H1 (cell line): ENCODE data around the gene BZW1. TPM values are rescaled to one million over a fixed set of nuclear protein-coding genes. Genes with fewer than 3 reads are reported as not detected.
A peak's percentile ranks its signal among the peaks of the same experiment; 100 is the strongest.

ENCODE experiments used
- CTCF ChIA-PET: fragments of 300-600 bp; sonication (Branson Sonifier 250); formaldehyde crosslinking; loops from one replicate; lab custom pipeline; 2021; ENCODE audit not compliant: partially characterized antibody; lab: Charles Lee
- POLR2A ChIA-PET: fragments of 300-600 bp; sonication (Branson Sonifier 250); formaldehyde crosslinking; loops from one replicate; lab custom pipeline; 2021; ENCODE audit warnings: inconsistent platforms; ENCODE audit not compliant: partially characterized antibody; lab: Charles Lee
- DNase-seq, 2 experiments: peaks; one replicate each; pipeline versions ENCODE4 v3.0.0 to v3.0.0-alpha.2; 2010 to 2022; ENCODE audit warnings: low spot score in 2 of 2, low read depth in 1 of 2, mixed read lengths in 1 of 2
- FAIRE-seq: peaks from 2 replicates; lab custom pipeline; 2011; peaks lifted over from hg19 to GRCh38; lab: Jason Lieb, UNC
- H2AFZ ChIP-seq: 2 replicates; pipeline ENCODE4 v1.8.1; 2012; ENCODE audit warnings: low read length, inconsistent platforms
- H2AK5ac ChIP-seq: 2 replicates; pipeline ENCODE4 v1.6.1; 2013; ENCODE audit warnings: low read depth, low read length
- H2BK120ac ChIP-seq: replicated peaks from 2 replicates; pipeline ENCODE3; 2013; ENCODE audit warnings: low read depth, low read length, inconsistent platforms
- H2BK12ac ChIP-seq: 2 replicates; pipeline ENCODE4 v1.6.1; 2013; ENCODE audit warnings: low read depth, low read length
- H2BK15ac ChIP-seq: 2 replicates; pipeline ENCODE4 v1.6.1; 2013; ENCODE audit warnings: low read length
- H2BK20ac ChIP-seq: 2 replicates; pipeline ENCODE4 v1.6.1; 2013; ENCODE audit warnings: low read length
- H2BK5ac ChIP-seq: 2 replicates; pipeline ENCODE4 v1.6.1; 2013; ENCODE audit warnings: low read depth, low read length
- H3K14ac ChIP-seq: 2 replicates; pipeline ENCODE4 v1.6.1; 2013; ENCODE audit warnings: inconsistent platforms; ENCODE audit not compliant: insufficient read length
- H3K18ac ChIP-seq: 2 replicates; pipeline ENCODE4 v1.6.1; 2013; ENCODE audit warnings: low read length; ENCODE audit errors: extremely low read depth
- H3K23ac ChIP-seq: 2 replicates; pipeline ENCODE4 v1.6.1; 2013; ENCODE audit warnings: inconsistent platforms; ENCODE audit not compliant: insufficient read length
- H3K23me2 ChIP-seq: 2 replicates; pipeline ENCODE4 v1.6.1; 2013; ENCODE audit warnings: low read depth, low read length
- H3K27ac ChIP-seq: 2 replicates; pipeline ENCODE4 v1.6.1; 2011; ENCODE audit warnings: low read depth, low read length, inconsistent platforms
- H3K27me3 ChIP-seq, 4 experiments: replicated peaks in 1 of 4; 1 replicate in 1 of 4; 2 replicates in 3 of 4; pipeline versions ENCODE4 v1.6.1 to v1.8.1; 2011 to 2013; ENCODE audit warnings: low read length in 3 of 4, mild to moderate bottlenecking in 3 of 4, inconsistent platforms in 2 of 4, mixed read lengths in 2 of 4, moderate library complexity in 1 of 4; ENCODE audit not compliant: control insufficient read depth in 3 of 4, insufficient read depth in 3 of 4; ENCODE audit errors: extremely low read depth in 1 of 4
- H3K36me3 ChIP-seq, 4 experiments: 2 replicates each; pipeline versions ENCODE4 v1.6.1 to v1.8.1; 2011 to 2013; ENCODE audit warnings: mild to moderate bottlenecking in 4 of 4, low read length in 3 of 4, moderate library complexity in 2 of 4, control low read depth in 1 of 4, inconsistent platforms in 1 of 4; ENCODE audit not compliant: insufficient read depth in 4 of 4, control insufficient read depth in 2 of 4
- H3K4ac ChIP-seq: replicated peaks from 2 replicates; pipeline ENCODE3; 2013; ENCODE audit warnings: low read length, low read depth, mixed read lengths, inconsistent platforms; ENCODE audit not compliant: insufficient read length
- H3K4me1 ChIP-seq, 4 experiments: replicated peaks in 1 of 4; 1 replicate in 1 of 4; 2 replicates in 3 of 4; pipeline versions ENCODE4 v1.6.1 to v1.8.1; 2011 to 2013; ENCODE audit warnings: low read length in 3 of 4, inconsistent platforms in 2 of 4, mixed read lengths in 1 of 4; ENCODE audit not compliant: insufficient read depth in 4 of 4, control insufficient read depth in 3 of 4
- H3K4me2 ChIP-seq, 2 experiments: 2 replicates each; pipeline versions ENCODE4 v1.6.1 to v1.8.1; 2011 to 2013; ENCODE audit warnings: low read depth in 2 of 2, low read length in 2 of 2, control low read depth in 1 of 2, inconsistent platforms in 1 of 2, mild to moderate bottlenecking in 1 of 2; ENCODE audit not compliant: insufficient read depth in 1 of 2
- H3K4me3 ChIP-seq, 4 experiments: fragments of 200-600, 300-600 bp in 1 of 4; sonication (generic), shearing (Covaris generic), sonication (Bioruptor Twin) in 1 of 4; 2 replicates each; pipeline versions ENCODE4 v1.5.1 to v1.8.1; 2011 to 2016; ENCODE audit warnings: low read length in 4 of 4, low read depth in 3 of 4, control low read depth in 2 of 4, inconsistent platforms in 2 of 4, mild to moderate bottlenecking in 2 of 4, mixed read lengths in 1 of 4, moderate library complexity in 1 of 4; ENCODE audit not compliant: insufficient read depth in 2 of 4; ENCODE audit errors: extremely low read depth in 1 of 4
- H3K56ac ChIP-seq: replicated peaks from 2 replicates; pipeline ENCODE3; 2013; ENCODE audit warnings: low read depth, mild to moderate bottlenecking, mixed read lengths, low read length, inconsistent platforms; ENCODE audit not compliant: insufficient read length
- H3K79me1 ChIP-seq: 2 replicates; pipeline ENCODE4 v1.6.1; 2013; ENCODE audit warnings: low read depth, low read length, control low read depth
- H3K79me2 ChIP-seq, 2 experiments: 2 replicates each; pipeline versions ENCODE4 v1.6.1 to v1.8.1; 2012 to 2013; ENCODE audit warnings: low read length in 2 of 2, mild to moderate bottlenecking in 2 of 2, inconsistent platforms in 1 of 2; ENCODE audit not compliant: insufficient read depth in 2 of 2, control insufficient read depth in 1 of 2
- H3K9ac ChIP-seq, 4 experiments: replicated peaks in 1 of 4; 1 replicate in 1 of 4; 2 replicates in 3 of 4; pipeline versions ENCODE4 v1.6.1 to v1.8.1; 2011 to 2013; ENCODE audit warnings: low read depth in 3 of 4, low read length in 3 of 4, control low read depth in 2 of 4, mild to moderate bottlenecking in 2 of 4, moderate library complexity in 2 of 4, inconsistent platforms in 1 of 4; ENCODE audit errors: extremely low read depth in 1 of 4
- H3K9me3 ChIP-seq, 2 experiments: 2 replicates each; pipeline versions ENCODE4 v1.6.1 to v1.8.1; 2012 to 2013; ENCODE audit warnings: mild to moderate bottlenecking in 2 of 2, moderate library complexity in 2 of 2, control low read depth in 1 of 2, inconsistent platforms in 1 of 2, low read depth in 1 of 2, low read length in 1 of 2, mixed read lengths in 1 of 2; ENCODE audit not compliant: insufficient read depth in 2 of 2
- H4K20me1 ChIP-seq, 2 experiments: replicated peaks in 1 of 2; 2 replicates each; pipeline versions ENCODE3 to v1.8.1; 2011 to 2013; ENCODE audit warnings: inconsistent platforms in 2 of 2, low read length in 2 of 2, mild to moderate bottlenecking in 1 of 2; ENCODE audit not compliant: insufficient read depth in 2 of 2, control insufficient read depth in 1 of 2
- H4K5ac ChIP-seq: 2 replicates; pipeline ENCODE4 v1.6.1; 2013; ENCODE audit warnings: low read length, low read depth, mixed read lengths, inconsistent platforms; ENCODE audit not compliant: insufficient read length
- H4K8ac ChIP-seq: 2 replicates; pipeline ENCODE4 v1.8.0; 2013; ENCODE audit warnings: mild to moderate bottlenecking, moderate library complexity, low read length, inconsistent platforms; ENCODE audit not compliant: insufficient read depth; ENCODE audit errors: extremely low read depth
- H4K91ac ChIP-seq: replicated peaks from 2 replicates; pipeline ENCODE3; 2013; ENCODE audit warnings: low read length, mixed read lengths, inconsistent platforms; ENCODE audit not compliant: insufficient read length
- ASH2L ChIP-seq: fragments of 200-600, 300-600 bp; sonication (generic); IDR thresholded peaks from one replicate; pipeline ENCODE4 v1.7.1; 2017; ENCODE audit warnings: low read length
- BACH1 ChIP-seq: IDR thresholded peaks from 2 replicates; pipeline ENCODE4 v1.6.1; 2012; ENCODE audit warnings: low read length, improper control_type of control experiment
- FOSL1 ChIP-seq: IDR thresholded peaks from 2 replicates; pipeline ENCODE4 v1.6.1; 2011; ENCODE audit warnings: mild to moderate bottlenecking, low read depth, low read length, moderate library complexity; ENCODE audit not compliant: insufficient read depth
- SUZ12 ChIP-seq: fragments of 200-600 bp; sonication (generic); IDR thresholded peaks from 2 replicates; pipeline ENCODE4 v1.6.1; 2012; ENCODE audit warnings: mild to moderate bottlenecking, inconsistent platforms, low read length, moderate library complexity, mixed read lengths
- TAF7 ChIP-seq: optimal IDR thresholded peaks from 2 replicates; pipeline ENCODE3; 2011; ENCODE audit warnings: low read depth, mild to moderate bottlenecking, inconsistent platforms, low read length, moderate library complexity, borderline replicate concordance
- TBP ChIP-seq: IDR thresholded peaks from 2 replicates; pipeline ENCODE4 v1.6.1; 2011; ENCODE audit warnings: low read depth, low read length, improper control_type of control experiment
- USF2 ChIP-seq: IDR thresholded peaks from 2 replicates; pipeline ENCODE4 v1.6.1; 2011; ENCODE audit warnings: low read length, improper control_type of control experiment
- WGBS, 2 experiments: shearing (Covaris generic) in 1 of 2; methylation state at CpG; one replicate each; pipeline versions ENCODE4 v1.1.6 to v1.1.7; 2013 to 2015; ENCODE audit warnings: low lambda C conversion rate in 2 of 2, mixed read lengths in 2 of 2, inconsistent platforms in 1 of 2, low coverage in 1 of 2, missing lambda C conversion rate in 1 of 2; ENCODE audit not compliant: insufficient replicate concordance in 2 of 2, insufficient coverage in 1 of 2, insufficient read length in 1 of 2; ENCODE audit errors: extremely low coverage in 1 of 2, missing lambda C conversion rate in 1 of 2; 5-methylcytosine and 5-hydroxymethylcytosine counted together
- long read RNA-seq, 2 experiments: library from RNA in 1 of 2; library from capped mRNA in 1 of 2; stranded (forward); transcript quantifications; one replicate each; pipeline ENCODE4 v2.0.0, GENCODE V29; 2021; ENCODE audit warnings: inconsistent platforms in 1 of 2
- polyA minus RNA-seq, 3 experiments: library from RNA; depleted of rRNA, polyadenylated mRNA; stranded (reverse); fragments of >200 nt; gene quantifications; 1 replicate in 2 of 3; 2 replicates in 1 of 3; pipeline ENCODE4 v1.2.3, GENCODE V29; 2011
- polyA plus RNA-seq, 7 experiments: library from polyadenylated mRNA; depleted of rRNA in 3 of 7; stranded (reverse) in 5 of 7; unstranded in 2 of 7; fragments of >200 nt in 5 of 7; fragments of 200-250 nt in 2 of 7; gene quantifications; 1 replicate in 5 of 7; 2 replicates in 1 of 7; 4 replicates in 1 of 7; pipeline versions ENCODE4 v1.2.1 to v1.2.3, GENCODE V29; 2011 to 2013; ENCODE audit warnings: missing spikeins in 2 of 7, mixed read lengths in 2 of 7
- total RNA-seq: library from RNA; stranded (reverse); fragmentation: NEBNext Ultra II Directional; extraction: Animal tissue kit (Norgen Biotek cat#: 25700); gene quantifications from 2 replicates; pipeline ENCODE4 v1.2.1, GENCODE V29; 2021

The BZW1 gene
- total RNA-seq: 335 and 340 TPM in 2 replicates
- polyA plus RNA-seq (2011; rRNA removed): 78.9 and 152 TPM in 2 replicates
- polyA plus RNA-seq (2011; cell fraction: cytosol; rRNA removed): 82.8 TPM
- polyA plus RNA-seq (2011; cell fraction: nucleus; rRNA removed): 73.9 TPM
- polyA plus RNA-seq (2012, experiment 1 of 2): 201 to 337 TPM (median 252 TPM) in 4 replicates
- 8.4 TPM for polyA plus RNA-seq (2012, experiment 2 of 2)
- polyA plus RNA-seq (2013, experiment 1 of 2): 136 TPM
- 141 TPM for polyA plus RNA-seq (2013, experiment 2 of 2)
- 257 and 434 TPM in 2 replicates for polyA minus RNA-seq (2011; rRNA and poly(A)+ RNA removed)
- polyA minus RNA-seq (2011; cell fraction: cytosol; rRNA and poly(A)+ RNA removed): 197 TPM
- polyA minus RNA-seq (2011; cell fraction: nucleus; rRNA and poly(A)+ RNA removed): 146 TPM
- long read RNA-seq, experiment 1, full-length matches to known transcripts: 100 of 315 reads
- long read RNA-seq, experiment 1, partial matches to known transcripts: 182 of 315 reads
- long read RNA-seq, experiment 1, other reads (novel, unspliced or antisense): 33 of 315 reads
- long read RNA-seq, experiment 2, full-length matches to known transcripts: 366 of 472 reads
- long read RNA-seq, experiment 2, partial matches to known transcripts: 44 of 472 reads
- long read RNA-seq, experiment 2, other reads (novel, unspliced or antisense): 62 of 472 reads

GRCh38 chr2:200811333-200812121 is at the start of gene BZW1:
TSS of gene BZW1 (plus strand) at chr2:200811910. CDS start at chr2:200813218, 1,308 bp downstream.
- Histone ChIP-seq H3K79me1 (no peaks in the 10 kb centered on the region), H3K23me2 (peaks cover 9% of the 10 kb centered on the region), H3K27me3 (no peaks in the 10 kb centered on the region), H2BK12ac (peak within 1 kb of the TSS; percentile 94; the same call in 1 of the 2 replicates), H2BK120ac (peak within 1 kb of the TSS; percentile 70), H3K9ac (peak within 1 kb of the TSS; percentile 96 to 100 (median 98)), H3K4me1 (peaks cover 2 to 9% (median 5%) of the 10 kb centered on the region in 4 experiments; a peak in 6 of 7 replicates), H4K20me1 (peaks cover 8 to 18% of the 10 kb centered on the region in 2 experiments), H3K4ac (no peak within 1 kb of the TSS), H3K27ac (peak within 1 kb of the TSS; percentile 100), H4K5ac (peak within 1 kb of the TSS; percentile 100), H3K4me3 (peak within 1 kb of the TSS; percentile 86 to 99 (median 96)), H4K91ac (peak within 1 kb of the TSS; percentile 95), H3K4me2 (peak within 1 kb of the TSS; percentile 87 to 94), H3K56ac (peak within 1 kb of the TSS; percentile 93), H2AK5ac (no peak within 1 kb of the TSS), H3K36me3 (peaks cover 20 to 33% (median 28%) of the 10 kb centered on the region in 4 experiments), H3K79me2 (peaks cover 17 to 44% of the 10 kb centered on the region in 2 experiments), H2BK15ac (no peak within 1 kb of the TSS; the same call in 1 of the 2 replicates), H2BK5ac (peak within 1 kb of the TSS; percentile 95), H2BK20ac (0 out of 2 replicates have a peak within 1 kb of the TSS, but pooled peaks have one; percentile 50), H3K14ac (no peak within 1 kb of the TSS), H4K8ac (peak within 1 kb of the TSS; percentile 100), H3K9me3 (no peaks in the 10 kb centered on the region), H3K18ac (peak within 1 kb of the TSS; percentile 95), H2AFZ (peak within 1 kb of the TSS; percentile 96), H3K23ac (no peak within 1 kb of the TSS)
- FAIRE-seq (peak; percentile 45), DNase-seq (peak; percentile 90 to 95)
- CTCF ChIA-PET: interaction anchor here (0.7 to 1.4 kb wide), 3 partner anchors 14 to 114 kb away, joined by 3 to 4 read pairs (median 3); no protein-coding TSS in a partner anchor
- WGBS, 2 experiments: 1% methylated on average over 47 of the region's 75 CpGs; no CpG with 5 or more reads in 1 of the 2 experiments
- POLR2A ChIA-PET: interaction anchor here (0.9 to 1.6 kb wide), 9 partner anchors 8 to 98 kb away, joined by 3 to 9 read pairs (median 4); partner anchors contain the start of gene CLK1
- TF ChIP-seq TAF7 (peak; percentile 35), BACH1 (no peak), SUZ12 (no peak), TBP (peak; percentile 86), FOSL1 (no peak), ASH2L (peak; percentile 9), USF2 (no peak)
